GDM1 (cell line): Measurements from ENCODE around the gene CACNA1I.

Experiments
- DNase-seq: peaks from one replicate; lab custom pipeline; 2025; lab: John Stamatoyannopoulos, UW

Gene CACNA1I

DNA sequence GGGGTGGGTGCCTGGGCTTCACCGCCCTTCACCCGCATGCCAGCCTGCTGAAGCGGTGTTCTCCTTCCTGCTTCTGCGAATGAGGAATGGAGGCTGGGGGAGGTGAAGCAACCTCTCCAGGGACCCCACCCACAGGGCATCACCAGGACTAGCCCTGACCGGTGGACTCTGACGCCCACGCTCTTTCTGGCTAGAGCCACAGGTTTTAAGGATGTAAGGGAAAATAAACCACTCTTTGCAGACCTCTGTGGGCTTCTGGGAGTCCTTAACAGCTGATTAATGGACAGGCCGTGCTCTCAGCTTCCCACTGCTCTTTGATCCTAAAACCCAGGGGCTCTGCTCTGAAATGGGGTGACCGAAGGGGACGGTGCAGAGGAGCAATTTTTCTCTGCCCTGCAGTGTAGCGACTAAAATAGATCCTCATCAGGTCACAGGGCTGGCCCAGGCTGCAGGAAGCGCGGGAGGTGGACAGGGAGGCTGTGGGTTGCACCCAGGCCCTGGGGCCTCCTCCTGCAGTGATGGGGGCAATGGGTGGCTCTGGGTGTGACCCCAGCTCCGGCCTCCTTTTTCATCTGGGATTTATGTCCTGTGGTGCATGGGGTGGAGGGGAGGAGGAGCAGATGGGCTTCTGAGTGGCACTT, 127.4 kb downstream of the CACNA1I start:
- no peak for DNase-seq

- no peak for DNase-seq
These were observed 129.2 kb downstream of the CACNA1I start for GRCh38 chr22:39699631-39700360.

GRCh38 chr22:39700565-39700964, 130.0 kb downstream of the CACNA1I start:
- no peak for DNase-seq

DNA sequence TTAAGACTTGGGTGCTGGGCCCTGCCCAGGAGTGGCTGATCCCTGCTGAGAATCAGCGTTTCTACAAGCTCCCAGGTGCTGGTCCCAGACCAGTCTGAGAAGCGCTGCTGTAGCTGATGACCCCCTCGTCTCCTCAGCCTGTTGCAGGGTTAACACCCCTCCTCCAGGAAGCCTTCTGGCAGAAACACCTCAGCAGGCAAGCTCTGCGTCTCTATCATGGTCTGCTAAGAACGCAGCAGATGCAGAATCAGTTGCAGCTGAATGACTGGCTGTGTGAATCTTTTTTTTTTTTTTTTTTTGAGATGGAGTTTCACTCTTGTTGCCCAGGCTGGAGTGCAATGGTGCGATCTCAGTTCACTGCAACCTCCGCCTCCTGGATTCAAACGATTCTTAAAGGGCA, 132.5 kb downstream of the CACNA1I start:
- DNase-seq, result no peak

- DNase-seq, result no peak
These were observed 133.5 kb downstream of the CACNA1I start for GRCh38 chr22:39703928-39704639.

DNA sequence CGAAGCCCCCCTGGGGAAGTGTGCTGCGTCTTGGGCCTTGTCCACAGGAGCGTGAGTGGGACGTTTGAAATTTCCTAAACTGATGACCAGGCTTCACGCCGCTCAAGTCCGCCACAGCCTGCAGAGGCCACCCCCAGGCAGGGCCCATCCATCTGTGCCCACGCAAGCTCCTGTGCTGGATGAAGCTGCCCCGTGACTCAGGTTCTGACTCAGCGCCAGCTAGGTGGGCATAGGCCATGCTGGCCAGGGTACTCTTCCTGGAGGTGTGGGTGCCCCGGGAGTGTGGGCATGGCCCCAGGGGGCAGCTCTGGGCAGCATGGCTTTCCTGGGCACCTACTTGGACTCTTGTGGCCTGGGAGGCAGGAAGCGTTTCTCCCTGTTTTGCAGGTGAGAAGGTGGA, 134.8 kb downstream of the CACNA1I start:
- no peak for DNase-seq

- DNase-seq, result no peak
These were observed 136.0 kb downstream of the CACNA1I start for GRCh38 chr22:39706376-39707140.

GRCh38 chr22:39707351-39707750, 136.8 kb downstream of the CACNA1I start:
- DNase-seq, result no peak

GRCh38 chr22:39707816-39708215, 137.3 kb downstream of the CACNA1I start:
- no peak for DNase-seq

DNA sequence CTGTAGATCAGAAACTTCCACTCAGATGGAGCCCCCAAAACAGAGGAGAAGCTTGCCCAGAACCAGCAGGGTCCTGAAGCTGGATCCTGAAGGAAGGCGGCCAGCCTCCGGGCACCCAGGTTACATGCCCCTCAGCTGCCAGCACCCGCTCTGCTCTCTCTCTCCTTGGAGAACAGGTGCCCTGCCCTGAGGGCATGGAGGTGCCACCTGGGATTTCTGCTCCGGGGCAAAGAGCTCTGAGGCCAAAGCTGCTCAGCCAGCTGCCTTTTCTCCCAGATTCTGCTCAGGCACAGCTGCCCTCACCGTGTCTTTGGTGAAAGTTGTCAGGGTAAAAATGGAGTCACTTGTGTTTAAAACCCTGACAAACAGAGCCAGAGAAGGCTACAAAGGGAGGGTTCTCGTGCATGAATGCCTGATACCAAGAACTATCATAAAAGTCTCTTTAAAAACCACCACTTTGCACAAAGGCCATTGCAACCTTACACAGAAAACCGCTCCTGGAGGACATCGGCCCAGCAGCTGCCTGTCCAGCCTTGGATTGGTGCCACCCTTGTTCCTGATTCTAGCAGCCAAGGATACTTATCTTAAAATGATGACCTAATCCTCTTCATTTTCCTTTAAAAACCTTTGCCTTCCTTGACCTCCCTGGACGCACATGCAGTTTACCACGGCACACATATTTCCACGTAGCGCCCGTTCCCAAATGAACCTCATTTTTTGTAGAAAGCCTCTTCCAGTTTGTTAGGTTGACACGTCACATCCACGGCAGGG, 140.0 kb downstream of the CACNA1I start:
- no peak for DNase-seq

- DNase-seq, result no peak
These were observed 141.5 kb downstream of the CACNA1I start for GRCh38 chr22:39712081-39712480.

DNA sequence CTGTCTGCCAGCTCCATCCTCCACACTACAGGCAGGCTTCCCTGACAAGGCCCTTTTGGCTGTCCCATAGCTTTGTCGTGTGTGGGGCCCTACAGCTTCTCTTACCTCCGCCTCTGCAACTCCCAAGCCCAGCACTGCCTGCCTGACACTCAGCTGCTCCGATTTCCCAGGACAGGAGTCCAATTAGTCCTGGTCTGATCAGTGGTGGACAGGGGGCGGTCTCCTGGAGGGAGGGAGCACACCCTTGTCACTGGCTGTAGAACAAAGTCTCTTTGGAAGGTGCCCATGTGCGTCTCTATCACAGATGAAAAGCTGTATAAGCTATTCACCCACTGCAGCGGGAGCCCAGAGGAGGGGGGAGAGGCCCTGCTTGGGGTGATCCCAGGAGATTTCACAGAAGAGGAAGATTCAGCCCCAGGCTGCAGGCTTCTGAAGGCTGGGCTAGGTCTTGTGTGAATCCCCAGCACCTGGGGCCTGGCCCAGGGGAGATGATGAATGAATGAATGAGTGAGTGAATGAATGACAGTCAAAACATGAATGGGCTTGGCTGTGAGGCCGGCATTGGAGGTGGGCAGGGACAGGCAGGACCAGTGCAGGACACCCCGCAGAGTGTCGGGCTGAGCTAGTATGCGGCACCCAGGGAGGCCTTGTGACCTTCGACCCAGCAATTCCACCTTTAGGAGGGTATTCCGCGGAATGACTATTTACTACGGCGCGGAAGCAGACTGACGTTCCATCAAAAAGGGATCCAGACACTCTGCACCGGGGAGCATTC, 142.4 kb downstream of the CACNA1I start:
- DNase-seq, result no peak

- no peak for DNase-seq
These were observed 143.3 kb downstream of the CACNA1I start for GRCh38 chr22:39713799-39714290.

- no peak for DNase-seq
These were observed 143.8 kb downstream of the CACNA1I start for GRCh38 chr22:39714321-39714720.

DNA sequence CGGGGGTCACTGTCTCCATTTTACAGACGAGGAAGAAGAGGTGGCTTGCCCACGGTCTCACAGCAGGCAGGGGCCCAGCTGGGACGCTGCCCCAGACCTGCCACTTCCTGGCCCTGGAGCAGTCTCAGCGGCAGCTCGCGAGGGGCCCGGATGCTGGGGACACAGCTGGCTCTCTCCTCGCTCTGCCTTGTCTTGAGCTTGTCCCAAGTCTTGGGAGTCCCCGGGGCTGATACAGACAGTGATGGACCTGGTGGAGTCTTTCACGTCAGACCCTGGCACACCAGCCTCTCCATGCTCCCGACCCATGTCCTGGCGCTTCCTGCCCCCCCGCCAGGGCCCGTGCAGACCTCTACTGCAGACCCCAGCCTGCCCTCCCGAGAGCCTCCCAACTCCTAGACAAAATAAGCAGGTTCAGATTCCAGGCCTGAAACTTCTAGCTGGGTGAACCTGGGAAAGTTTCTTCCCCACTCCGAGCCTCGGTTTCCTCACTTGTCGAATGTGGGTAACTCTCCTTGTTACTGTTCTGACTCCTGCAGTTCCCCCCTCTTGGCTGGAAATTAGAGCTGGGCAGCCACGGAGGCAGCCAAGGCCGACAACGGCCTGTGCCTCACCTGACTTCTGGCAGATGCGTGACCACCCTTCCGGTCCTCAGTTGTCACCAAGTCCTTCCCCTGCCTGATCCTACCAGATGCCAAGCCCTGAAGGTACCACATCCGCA, 145.4 kb downstream of the CACNA1I start:
- no peak for DNase-seq

DNA sequence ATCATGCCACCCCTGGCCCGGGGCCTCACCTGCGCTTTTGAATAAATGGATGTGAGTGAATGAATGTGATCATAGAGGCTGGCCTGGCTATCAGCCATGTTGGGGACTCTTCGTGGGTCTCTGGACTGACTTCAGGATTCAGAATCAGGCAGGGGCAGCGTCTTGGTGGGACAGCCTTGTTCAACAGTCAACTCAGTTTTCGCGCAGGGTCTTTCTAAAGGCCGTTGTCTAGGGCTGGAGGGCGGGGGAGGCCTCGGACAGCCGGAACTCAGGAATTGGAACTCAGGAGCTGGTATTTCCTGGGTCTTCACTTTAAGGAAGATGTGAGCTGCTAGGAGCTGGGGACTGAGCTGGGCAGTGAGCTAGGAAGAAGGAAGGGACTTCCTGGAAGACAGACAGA, 146.0 kb downstream of the CACNA1I start:
- no peak for DNase-seq

- DNase-seq, result no peak
These were observed 146.5 kb downstream of the CACNA1I start for GRCh38 chr22:39717099-39717498.

DNA sequence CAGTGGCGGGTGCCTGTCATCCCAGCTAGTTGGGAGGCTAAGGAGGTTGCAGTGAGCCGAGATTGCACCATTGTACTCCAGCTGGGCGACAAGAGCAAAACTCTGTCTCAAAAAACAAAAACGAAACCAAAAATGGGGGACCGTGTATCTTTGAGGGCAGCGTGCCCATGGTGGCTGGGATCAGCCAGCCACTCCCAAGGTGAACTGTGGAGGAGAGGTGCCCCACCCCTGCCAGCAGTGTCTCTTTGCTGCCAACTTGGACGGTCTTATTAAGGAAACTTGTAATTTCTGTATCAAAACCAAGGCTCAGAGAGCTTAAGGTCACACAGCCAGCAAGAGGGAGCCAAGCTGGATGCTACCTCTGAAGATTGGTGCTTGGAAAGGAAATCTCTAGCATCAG, 147.7 kb downstream of the CACNA1I start:
- DNase-seq, result no peak

- DNase-seq, result no peak
These were observed 148.4 kb downstream of the CACNA1I start for GRCh38 chr22:39718921-39719475.
